K562 (cell line): ENCODE measurements around the gene PPP3R2. TPM values are rescaled to one million over a fixed set of nuclear protein-coding genes. Genes with fewer than 3 reads are reported as not detected.

Experiments used
- ATAC-seq: fragments of 200-7000 bp; cut with Tn5 transposase; 3 replicates; pipeline ENCODE4 v1.9.1; 2020; ENCODE audit warnings: moderate library complexity
- BruUV-seq: library from RNA; stranded (reverse); fragments of 400-500 nt; replicated peaks from 2 replicates; lab custom pipeline; 2021; lab: Mats Ljungman, UMichigan
- CTCF ChIA-PET: fragments of 300-600 bp; formaldehyde crosslinking; extraction: SDS; loops from one replicate; lab custom pipeline; 2021; ENCODE audit warnings: low intra/inter-chr PET ratio; lab: Yijun Ruan, JAX
- POLR2A ChIA-PET: fragments of 300-600, 350-650 bp; sonication (Branson Sonifier 250); formaldehyde crosslinking; extraction: SDS; loops from one replicate; lab custom pipeline; 2021; ENCODE audit warnings: antibody characterized with exemption, inconsistent platforms; lab: Yijun Ruan, JAX
- DNase-seq, 4 experiments: peaks; one replicate each; pipeline versions ENCODE4 v3.0.0 to v3.0.0-alpha.2; 2011 to 2018; ENCODE audit warnings: low spot score in 3 of 4, mixed read lengths in 3 of 4; ENCODE audit errors: extremely low read depth in 1 of 4
- FAIRE-seq: peaks from 2 replicates; lab custom pipeline; 2011; peaks lifted over from hg19 to GRCh38; lab: Jason Lieb, UNC
- H2AFZ ChIP-seq: 2 replicates; pipeline ENCODE4 v1.6.0; 2011; ENCODE audit warnings: low read depth, low read length, control low read depth, inconsistent platforms
- H3K27ac ChIP-seq: fragments of 200-600 bp; 3 replicates; pipeline ENCODE4 v1.8.0; 2011; ENCODE audit warnings: low read depth, mild to moderate bottlenecking, control low read depth, inconsistent platforms, low read length, moderate library complexity, mixed read lengths; ENCODE audit errors: extremely low read depth
- H3K27me3 ChIP-seq, 2 experiments: fragments of 300-600 bp in 1 of 2; 2 replicates in 1 of 2; 3 replicates in 1 of 2; pipeline versions ENCODE4 v1.6.0 to v1.8.0; 2011; ENCODE audit warnings: inconsistent platforms in 2 of 2, low read length in 2 of 2, mild to moderate bottlenecking in 1 of 2, mixed read lengths in 1 of 2, moderate library complexity in 1 of 2; ENCODE audit not compliant: control insufficient read depth in 2 of 2, insufficient read depth in 2 of 2
- H3K36me3 ChIP-seq: fragments of 300-600 bp; 3 replicates; pipeline ENCODE4 v1.8.0; 2011; ENCODE audit warnings: mild to moderate bottlenecking, low read length, inconsistent platforms; ENCODE audit not compliant: control insufficient read depth, insufficient read depth
- H3K4me1 ChIP-seq, 2 experiments: fragments of 200-600 bp in 1 of 2; replicated peaks in 1 of 2; 2 replicates in 1 of 2; 3 replicates in 1 of 2; pipeline versions ENCODE4 v1.5.1 to v1.8.0; 2011; ENCODE audit warnings: inconsistent platforms in 2 of 2, low read length in 2 of 2, mild to moderate bottlenecking in 1 of 2, mixed read lengths in 1 of 2, moderate library complexity in 1 of 2; ENCODE audit not compliant: control insufficient read depth in 2 of 2, insufficient read depth in 2 of 2
- H3K4me2 ChIP-seq: 2 replicates; pipeline ENCODE4 v1.6.1; 2011; ENCODE audit warnings: low read length, control low read depth, inconsistent platforms, mixed read lengths; ENCODE audit not compliant: insufficient read depth
- H3K4me3 ChIP-seq: fragments of 200-600 bp; sonication (generic), shearing (Covaris generic); 2 replicates; pipeline ENCODE4 v1.5.1; 2016; ENCODE audit warnings: control low read depth, inconsistent platforms
- H3K79me2 ChIP-seq: fragments of 200-600 bp; 3 replicates; pipeline ENCODE4 v1.8.0; 2011; ENCODE audit warnings: low read length, inconsistent platforms; ENCODE audit not compliant: control insufficient read depth, insufficient read depth
- H3K9ac ChIP-seq, 2 experiments: 2 replicates each; pipeline versions ENCODE4 v1.6.0 to v1.6.1; 2011; ENCODE audit warnings: low read depth in 2 of 2, low read length in 2 of 2, control low read depth in 1 of 2, inconsistent platforms in 1 of 2, mild to moderate bottlenecking in 1 of 2, mixed read lengths in 1 of 2; ENCODE audit not compliant: insufficient read depth in 1 of 2
- H3K9me1 ChIP-seq: one replicate; pipeline ENCODE4 v1.6.0; 2011; ENCODE audit warnings: inconsistent platforms, mild to moderate bottlenecking, low read length, moderate library complexity; ENCODE audit not compliant: control insufficient read depth, insufficient read depth
- H3K9me3 ChIP-seq: replicated peaks from 2 replicates; pipeline ENCODE4 v1.5.1; 2011; ENCODE audit warnings: low read depth, low read length, inconsistent platforms; ENCODE audit not compliant: control insufficient read depth, insufficient read depth
- H4K20me1 ChIP-seq: replicated peaks from 2 replicates; pipeline ENCODE4 v1.6.1; 2011; ENCODE audit warnings: low read length, inconsistent platforms, mixed read lengths; ENCODE audit not compliant: control insufficient read depth, insufficient read depth
- ARNT ChIP-seq, 2 experiments: fragments of 450-650 bp; IDR thresholded peaks; 2 replicates each; pipeline ENCODE4 v1.6.1; 2016; ENCODE audit warnings: mild to moderate bottlenecking in 1 of 2
- ATF1 ChIP-seq, 2 experiments: fragments of 450-650 bp in 1 of 2; IDR thresholded peaks; 2 replicates each; pipeline ENCODE4 v1.6.1; 2016; ENCODE audit warnings: missing compliant biosample characterization in 1 of 2, missing genetic modification characterization in 1 of 2
- BRD4 ChIP-seq: fragments of 200-600 bp; sonication (generic); IDR thresholded peaks from 2 replicates; pipeline ENCODE4 v1.6.1; 2017; ENCODE audit warnings: inconsistent platforms
- BRD9 ChIP-seq: fragments of 450-650 bp; IDR thresholded peaks from 2 replicates; pipeline ENCODE4 v1.6.1; 2018; ENCODE audit warnings: low read depth; ENCODE audit not compliant: partially characterized antibody
- E2F3 ChIP-seq: fragments of 250-450 bp; sonication (Bioruptor Pico); IDR thresholded peaks from 2 replicates; pipeline ENCODE4 v1.4.0; 2020; ENCODE audit warnings: mild to moderate bottlenecking
- E2F6 ChIP-seq, 2 experiments: IDR thresholded peaks; 2 replicates each; pipeline ENCODE4 v1.6.1; 2011; ENCODE audit warnings: borderline replicate concordance in 1 of 2, control low read depth in 1 of 2, low read depth in 1 of 2, low read length in 1 of 2, mild to moderate bottlenecking in 1 of 2, mixed read lengths in 1 of 2, moderate library complexity in 1 of 2; ENCODE audit not compliant: insufficient read depth in 1 of 2, insufficient read length in 1 of 2, poor library complexity in 1 of 2, severe bottlenecking in 1 of 2; ENCODE audit errors: extremely low read depth in 1 of 2
- ELF2 ChIP-seq: fragments of 250-450 bp; sonication (Bioruptor Pico); IDR thresholded peaks from 2 replicates; pipeline ENCODE4 v1.5.0; 2021; ENCODE audit warnings: mild to moderate bottlenecking
- FOXK1 ChIP-seq: sonication (generic); formaldehyde crosslinking; IDR thresholded peaks from 2 replicates; pipeline ENCODE4 v1.8.0; 2022; ENCODE audit warnings: missing genetic modification reagents, mild to moderate bottlenecking, borderline replicate concordance
- KDM5B ChIP-seq: fragments of 200-600 bp; sonication (generic); IDR thresholded peaks from 2 replicates; pipeline ENCODE4 v1.6.1; 2012; ENCODE audit warnings: low read depth, mild to moderate bottlenecking, moderate library complexity, low read length, control low read depth, inconsistent platforms; ENCODE audit not compliant: insufficient replicate concordance
- MECOM ChIP-seq: fragments of 250-450 bp; sonication (Bioruptor Pico); IDR thresholded peaks from 2 replicates; pipeline ENCODE4 v1.8.0; 2022; ENCODE audit warnings: inconsistent platforms
- MTF1 ChIP-seq: fragments of 250-450 bp; sonication (Bioruptor Pico); IDR thresholded peaks from 2 replicates; pipeline ENCODE4 v1.9.0; 2021; ENCODE audit warnings: moderate library complexity, mild to moderate bottlenecking, inconsistent platforms, borderline replicate concordance
- NCOA1 ChIP-seq: fragments of 450-650 bp; IDR thresholded peaks from 2 replicates; pipeline ENCODE4 v1.6.1; 2016; ENCODE audit warnings: low read depth
- NCOA4 ChIP-seq: fragments of 450-650 bp; IDR thresholded peaks from 2 replicates; pipeline ENCODE4 v1.6.1; 2018; ENCODE audit warnings: mild to moderate bottlenecking; ENCODE audit not compliant: partially characterized antibody
- ZC3H4 ChIP-seq: sonication (generic); formaldehyde crosslinking; IDR thresholded peaks from 2 replicates; pipeline ENCODE4 v1.9.0; 2021; ENCODE audit warnings: missing genetic modification reagents, borderline replicate concordance
- ZKSCAN1 ChIP-seq: fragments of 150-350 bp; IDR thresholded peaks from 2 replicates; pipeline ENCODE4 v1.6.1; 2016; ENCODE audit warnings: low read depth, low read length
- ZNF175 ChIP-seq: fragments of 200-800 bp; sonication (Bioruptor generic); IDR thresholded peaks from 2 replicates; pipeline ENCODE4 v1.6.1; 2016; ENCODE audit warnings: low read depth, mild to moderate bottlenecking, missing genetic modification characterization, missing compliant biosample characterization
- WGBS: fragments of 100-300 bp; shearing (Covaris generic); methylation state at CpG from one replicate; pipeline ENCODE4 v1.1.6; 2016; ENCODE audit warnings: low coverage, mixed read lengths; ENCODE audit not compliant: insufficient coverage; ENCODE audit errors: missing lambda C conversion rate; 5-methylcytosine and 5-hydroxymethylcytosine counted together
- in situ Hi-C: fragments of 300-500 bp; cut with MboI; formaldehyde crosslinking; loops from 4 replicates; pipeline ENCODE4 v1.15.0; 2018; ENCODE audit warnings: inconsistent platforms, mixed read lengths
- intact Hi-C: fragments of 100-400 bp; cut with micrococcal nuclease; formaldehyde crosslinking; loops from 2 replicates; pipeline ENCODE4 v1.14.2; 2022
- polyA plus RNA-seq, 8 experiments: library from polyadenylated mRNA; depleted of rRNA in 4 of 8; stranded (reverse) in 5 of 8; unstranded in 3 of 8; fragments of >200 nt; fragmentation: Nextera tagmentation in 2 of 8; fragmentation: Illumina TruSeq in 1 of 8; extraction: Ambion mirVana in 2 of 8; extraction: Trizol in 1 of 8; gene quantifications; 2 replicates each; pipeline versions ENCODE4 v1.2.1 to v1.2.3, GENCODE V29; 2011 to 2014; ENCODE audit warnings: inconsistent platforms in 1 of 8, missing spikeins in 1 of 8
- total RNA-seq, 7 experiments: library from RNA; depleted of rRNA in 6 of 7; stranded (reverse); fragments of >200 nt in 6 of 7; fragmentation: Illumina TruSeq in 2 of 7; extraction: Trizol in 2 of 7; gene quantifications; 2 replicates each; pipeline versions ENCODE4 v1.2.1 to v1.2.3, GENCODE V29; 2011 to 2021; ENCODE audit warnings: low replicate concordance in 1 of 7

The PPP3R2 gene
- total and polyA plus RNA-seq, 9 of the 15 experiments (the other 6 are each of a cell fraction or from before 2014, with no cell fraction given): not detected

GRCh38 chr9:101639311-101639710 is 44.5 kb upstream of the PPP3R2 start:
- Histone ChIP-seq H3K27ac (no peak overlapping the region), H3K79me2 (no peaks in the 10 kb centered on the region), H3K4me1 (no peaks in the 10 kb centered on the region), H2AFZ (no peak overlapping the region), H3K36me3 (no peaks in the 10 kb centered on the region), H3K4me2 (no peak overlapping the region), H3K27me3 (no peaks in the 10 kb centered on the region), H3K9me1 (no peaks in the 10 kb centered on the region), H3K4me3 (no peak overlapping the region), H3K9ac (no peak overlapping the region), H3K9me3 (no peaks in the 10 kb centered on the region), H4K20me1 (no peaks in the 10 kb centered on the region)
- ATAC-seq (no peak), DNase-seq (no peak), FAIRE-seq (no peak)
- intact Hi-C loops (no loop called here), in situ Hi-C loops (no loop called here)
- WGBS: 0% methylated on average over 1 of the region's 1 CpG
- TF ChIP-seq ATF1 (CRISPR knock-in tag; IDR thresholded peaks at IDR 0.05) (no peak), ATF1 (tag; IDR thresholded peaks at IDR 0.05) (no peak), ZC3H4 (CRISPR knock-in tag) (no peak), E2F3 (no peak), MECOM (CRISPR knock-in tag) (no peak)
- no TSS peak for BruUV-seq
- ChIA-PET CTCF (no interaction called here), POLR2A (no interaction called here)

DNA sequence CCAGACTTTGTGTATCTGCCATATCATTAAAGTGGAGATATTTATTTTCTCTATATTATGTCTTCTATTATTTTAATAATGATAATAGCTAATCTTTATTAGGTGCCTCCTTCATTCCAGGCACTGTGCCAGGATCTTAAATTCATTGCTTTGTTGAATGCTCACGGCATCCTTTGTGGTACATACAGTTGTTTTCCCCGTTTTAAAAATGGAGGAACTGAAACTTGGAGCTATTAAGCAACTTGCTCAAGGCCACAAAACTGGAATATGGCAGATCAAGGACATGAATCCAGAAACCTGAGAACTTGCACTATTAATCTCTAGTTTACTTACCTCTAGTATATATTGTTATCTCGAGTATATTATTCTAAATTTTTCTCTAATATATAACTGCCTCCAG is 41.5 kb upstream of the PPP3R2 start:
- FAIRE-seq (no peak), DNase-seq (no peak), ATAC-seq (no peak)
- Histone ChIP-seq H3K4me2 (no peak overlapping the region), H3K4me3 (no peak overlapping the region), H3K27ac (no peak overlapping the region), H3K36me3 (no peaks in the 10 kb centered on the region), H3K79me2 (no peaks in the 10 kb centered on the region), H2AFZ (no peak overlapping the region), H3K9me3 (no peaks in the 10 kb centered on the region), H3K9me1 (no peaks in the 10 kb centered on the region), H4K20me1 (no peaks in the 10 kb centered on the region), H3K9ac (no peak overlapping the region), H3K4me1 (no peaks in the 10 kb centered on the region), H3K27me3 (no peaks in the 10 kb centered on the region)
- BruUV-seq: no TSS peak
- in situ Hi-C loops (no loop called here), intact Hi-C loops (no loop called here)
- ChIA-PET POLR2A (no interaction called here), CTCF (no interaction called here)
- TF ChIP-seq ARNT (IDR thresholded peaks at IDR 0.05) (no peak), MTF1 (no peak), NCOA4 (no peak), ZKSCAN1 (no peak), FOXK1 (CRISPR knock-in tag) (no peak), E2F6 (IDR thresholded peaks at IDR 0.05; ENCODE audit: borderline replicate concordance in 1 of 2, extremely low read depth in 1 of 2, insufficient read depth in 1 of 2, insufficient read length in 1 of 2, low read depth in 1 of 2, low read length in 1 of 2, poor library complexity in 1 of 2, severe bottlenecking in 1 of 2) (no peak), BRD9 (no peak), ELF2 (CRISPR knock-in tag) (no peak), BRD4 (no peak), NCOA1 (no peak), KDM5B (no peak), ZNF175 (CRISPR knock-in tag) (no peak)
- 2% methylated on average over 3 of the region's 3 CpGs for WGBS
